Inferior parietal cortex (tissue), 1 donor: ENCODE measurements around the gene NUDT8.
"Not testable (repeated sequence)": the region's sequence is repeated elsewhere in the genome, so short reads cannot be mapped to it uniquely, and the experiment has no call there.

Source experiments
- DNase-seq: peaks from one replicate; pipeline ENCODE4 v3.0.0-alpha.2; 2016; ENCODE audit errors: extremely low spot score

NUDT8 gene

GRCh38 chr11:67660752-67661151 is 31.0 kb upstream of the NUDT8 start:
- not testable (repeated sequence) for DNase-seq

GRCh38 chr11:67659651-67660165 is 30.0 kb upstream of the NUDT8 start:
- not testable (repeated sequence) for DNase-seq

GRCh38 chr11:67657300-67657699 is 27.6 kb upstream of the NUDT8 start:
- no peak for DNase-seq

- DNase-seq, result no peak
Observed at GRCh38 chr11:67656278-67656922, 26.7 kb upstream of the NUDT8 start.

- DNase-seq, result no peak
Observed at GRCh38 chr11:67654225-67654624, 24.5 kb upstream of the NUDT8 start.

GRCh38 chr11:67652965-67653845 is 23.5 kb upstream of the NUDT8 start:
- no peak for DNase-seq

GRCh38 chr11:67651976-67652781 is 22.4 kb upstream of the NUDT8 start:
- no peak for DNase-seq

- DNase-seq, result no peak
Observed at GRCh38 chr11:67649634-67650510, 20.1 kb upstream of the NUDT8 start.

GRCh38 chr11:67648796-67649613 is 19.3 kb upstream of the NUDT8 start:
- DNase-seq, result no peak

- no peak for DNase-seq
Observed at GRCh38 chr11:67648140-67648795, 18.5 kb upstream of the NUDT8 start.

GRCh38 chr11:67647471-67647870 is 17.7 kb upstream of the NUDT8 start:
- no peak for DNase-seq

- no peak for DNase-seq
Observed at GRCh38 chr11:67646535-67647336, 17.0 kb upstream of the NUDT8 start.

- no peak for DNase-seq
Observed at GRCh38 chr11:67645521-67646461, 16.1 kb upstream of the NUDT8 start.

- no peak for DNase-seq
Observed at GRCh38 chr11:67644472-67645418, 15.0 kb upstream of the NUDT8 start.

- DNase-seq, result no peak
Observed at GRCh38 chr11:67644042-67644441, 14.3 kb upstream of the NUDT8 start.
